ENCODE measurements around the gene ABCF1.
"Not testable (repeated sequence)": the region's sequence is repeated elsewhere in the genome, so short reads cannot be mapped to it uniquely, and the experiment has no call there.

Gene ABCF1

DNA sequence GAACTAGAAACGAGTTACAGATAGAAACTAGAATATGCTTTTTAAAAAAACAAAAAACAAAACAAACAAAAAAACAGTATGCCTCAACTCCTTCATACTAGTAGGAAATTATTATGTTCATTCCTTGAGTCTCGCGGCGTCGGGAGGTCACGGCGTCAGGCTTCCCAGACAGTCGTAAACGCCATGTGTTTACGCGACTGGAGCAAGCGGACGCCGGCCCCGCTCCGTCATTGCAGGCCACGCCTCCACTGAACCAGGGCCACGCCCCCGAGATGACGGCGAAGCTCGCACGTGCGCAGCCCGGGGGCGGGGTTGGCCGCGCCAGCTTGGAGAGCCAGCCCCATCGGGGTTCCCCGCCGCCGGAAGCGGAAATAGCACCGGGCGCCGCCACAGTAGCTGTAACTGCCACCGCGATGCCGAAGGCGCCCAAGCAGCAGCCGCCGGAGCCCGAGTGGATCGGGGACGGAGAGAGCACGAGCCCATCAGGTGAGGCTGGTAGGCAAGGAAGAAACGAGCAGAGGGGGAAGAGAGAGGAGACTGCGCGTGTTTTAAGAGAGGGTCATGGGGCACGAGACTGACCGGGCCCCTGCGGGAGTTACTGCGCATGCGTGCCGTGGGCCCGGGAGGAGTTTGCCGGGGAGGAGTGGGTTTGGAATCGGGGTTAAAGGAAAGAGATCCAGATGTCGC, at the start of gene ABCF1:
Gene ABCF1, plus strand, starts transcription at position 368 of the 687 bp plus-strand sequence. Its CDS starts 46 bp downstream, at position 414.
- in situ Hi-C loops (cut with MboI; ENCODE audit: low pct_unique_long_range_greater_than_20kb, low sequenced_read_pairs) = no loop called here
- DNase-seq = peak; percentile 98

- DNase-seq; in situ Hi-C loops (cut with MboI; ENCODE audit: low pct_unique_long_range_greater_than_20kb, low sequenced_read_pairs): not testable (repeated sequence)
Measured at GRCh38 chr6:30521952-30522351, 49.3 kb upstream of the ABCF1 start.

GRCh38 chr6:30526444-30526843, 44.8 kb upstream of the ABCF1 start:
- in situ Hi-C loops (cut with MboI; ENCODE audit: low pct_unique_long_range_greater_than_20kb, low sequenced_read_pairs) = not testable (repeated sequence)

DNA sequence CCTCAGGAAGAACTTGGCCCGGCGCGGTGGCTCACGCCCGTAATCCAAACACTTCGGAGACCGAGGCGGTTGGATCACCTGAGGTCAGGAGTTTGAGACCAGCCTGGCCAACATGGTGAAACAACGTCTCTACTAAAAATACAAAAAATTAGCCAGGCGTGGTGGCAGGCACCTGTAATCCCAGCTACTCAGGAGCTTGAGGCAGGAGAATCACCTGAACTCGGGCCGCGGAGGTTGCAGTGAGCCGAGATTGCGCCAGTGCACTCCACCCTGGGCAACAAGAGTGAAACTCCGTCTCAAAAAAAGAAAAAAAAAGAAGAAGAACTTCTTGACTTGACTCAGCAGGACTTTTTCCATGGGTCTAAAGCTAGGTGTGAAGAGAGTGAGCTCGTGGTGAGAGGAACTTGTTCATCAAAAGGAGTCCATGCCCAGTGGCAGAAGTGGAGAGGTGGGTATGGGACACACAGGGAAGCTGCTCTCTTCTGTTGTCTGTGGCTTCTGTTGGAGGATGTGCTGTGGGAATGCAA, 41.8 kb upstream of the ABCF1 start:
- in situ Hi-C loops (cut with MboI; ENCODE audit: low pct_unique_long_range_greater_than_20kb, low sequenced_read_pairs); DNase-seq: not testable (repeated sequence)

More at GRCh38 chr6:30526444-30526843, 44.8 kb upstream of the ABCF1 start:
- DNase-seq = not testable (repeated sequence)

DNA sequence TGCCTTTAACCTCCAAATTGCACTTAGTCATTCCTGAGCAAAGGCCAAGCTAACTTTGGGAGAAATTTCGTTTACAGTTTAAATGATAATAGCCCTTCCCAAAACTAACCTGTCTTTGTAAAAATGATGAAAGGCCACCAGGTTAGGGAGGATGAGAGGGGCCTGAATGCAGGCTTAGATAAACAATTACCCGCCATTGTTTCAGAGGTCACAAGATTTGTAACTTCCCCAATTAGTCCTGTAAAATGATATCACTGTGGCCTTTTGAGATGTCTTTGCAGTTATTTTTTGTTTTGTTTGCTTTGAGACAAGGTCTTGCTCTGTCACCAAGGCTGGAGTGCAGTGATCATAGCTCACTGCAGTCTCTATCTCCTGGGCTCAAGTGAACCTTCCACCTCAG, 41.2 kb upstream of the ABCF1 start:
- peak; percentile 63 for DNase-seq
- in situ Hi-C loops (cut with MboI; ENCODE audit: low pct_unique_long_range_greater_than_20kb, low sequenced_read_pairs) = no loop called here

GRCh38 chr6:30533460-30534294, 37.6 kb upstream of the ABCF1 start:
- in situ Hi-C loops (cut with MboI; ENCODE audit: low pct_unique_long_range_greater_than_20kb, low sequenced_read_pairs) = no loop called here
- no peak for DNase-seq

GRCh38 chr6:30537931-30538330, 33.3 kb upstream of the ABCF1 start:
- DNase-seq = no peak

GRCh38 chr6:30541515-30542403, 29.5 kb upstream of the ABCF1 start:
- DNase-seq = peak; percentile 93
- in situ Hi-C loops (cut with MboI; ENCODE audit: low pct_unique_long_range_greater_than_20kb, low sequenced_read_pairs) = no loop called here

More at GRCh38 chr6:30537931-30538330, 33.3 kb upstream of the ABCF1 start:
- in situ Hi-C loops (cut with MboI; ENCODE audit: low pct_unique_long_range_greater_than_20kb, low sequenced_read_pairs) = no loop called here

- in situ Hi-C loops (cut with MboI; ENCODE audit: low pct_unique_long_range_greater_than_20kb, low sequenced_read_pairs) = no loop called here
- DNase-seq = no peak
Measured at GRCh38 chr6:30542404-30542725, 28.9 kb upstream of the ABCF1 start.

DNA sequence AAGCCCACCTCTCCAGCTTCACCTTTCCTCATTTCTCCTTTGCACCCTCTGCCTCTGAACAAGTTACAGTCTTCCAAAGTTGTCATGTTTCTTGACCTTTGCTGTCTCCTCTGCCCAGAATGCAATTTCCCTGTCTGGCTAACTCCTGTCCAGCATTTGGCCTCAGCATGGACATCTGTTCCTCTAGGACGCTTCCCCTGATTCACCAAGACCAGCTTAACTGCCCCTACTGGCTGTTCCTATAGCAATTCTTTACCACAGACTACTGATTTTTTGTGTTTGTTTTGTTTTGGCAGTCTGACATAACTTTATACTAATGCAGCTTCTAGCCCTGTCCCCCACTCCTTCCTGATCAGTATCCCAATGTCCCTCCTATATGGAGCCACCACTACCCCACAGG, 28.3 kb upstream of the ABCF1 start:
- no peak for DNase-seq
- in situ Hi-C loops (cut with MboI; ENCODE audit: low pct_unique_long_range_greater_than_20kb, low sequenced_read_pairs) = no loop called here

- no peak for DNase-seq
- in situ Hi-C loops (cut with MboI; ENCODE audit: low pct_unique_long_range_greater_than_20kb, low sequenced_read_pairs) = no loop called here
Measured at GRCh38 chr6:30543821-30544220, 27.4 kb upstream of the ABCF1 start.

- in situ Hi-C loops (cut with MboI; ENCODE audit: low pct_unique_long_range_greater_than_20kb, low sequenced_read_pairs) = no loop called here
- DNase-seq = peak; percentile 68
Measured at GRCh38 chr6:30544666-30545272, 26.5 kb upstream of the ABCF1 start.

- in situ Hi-C loops (cut with MboI; ENCODE audit: low pct_unique_long_range_greater_than_20kb, low sequenced_read_pairs) = no loop called here
- DNase-seq = peak; percentile 32
Measured at GRCh38 chr6:30547454-30547853, 23.8 kb upstream of the ABCF1 start.

DNA sequence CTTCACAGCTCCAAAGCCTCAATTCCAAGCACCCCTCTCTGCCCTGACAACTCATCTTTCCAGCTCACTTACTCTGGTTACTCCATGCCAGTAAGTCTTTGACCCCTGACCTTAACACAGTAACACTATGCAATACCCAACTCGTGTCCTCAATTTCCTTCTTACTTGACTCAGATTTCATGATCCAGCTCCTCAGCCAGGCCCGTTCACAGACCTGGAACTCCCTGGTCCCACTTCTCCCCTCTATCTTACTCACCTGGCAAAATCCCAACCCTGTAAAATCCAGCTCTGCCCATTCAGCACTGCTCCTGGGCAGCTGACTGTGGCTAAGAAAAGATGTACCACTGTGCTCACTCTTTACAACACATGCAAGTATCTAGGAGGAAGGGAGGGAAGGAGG, 22.9 kb upstream of the ABCF1 start:
- in situ Hi-C loops (cut with MboI; ENCODE audit: low pct_unique_long_range_greater_than_20kb, low sequenced_read_pairs) = no loop called here
- DNase-seq = no peak

DNA sequence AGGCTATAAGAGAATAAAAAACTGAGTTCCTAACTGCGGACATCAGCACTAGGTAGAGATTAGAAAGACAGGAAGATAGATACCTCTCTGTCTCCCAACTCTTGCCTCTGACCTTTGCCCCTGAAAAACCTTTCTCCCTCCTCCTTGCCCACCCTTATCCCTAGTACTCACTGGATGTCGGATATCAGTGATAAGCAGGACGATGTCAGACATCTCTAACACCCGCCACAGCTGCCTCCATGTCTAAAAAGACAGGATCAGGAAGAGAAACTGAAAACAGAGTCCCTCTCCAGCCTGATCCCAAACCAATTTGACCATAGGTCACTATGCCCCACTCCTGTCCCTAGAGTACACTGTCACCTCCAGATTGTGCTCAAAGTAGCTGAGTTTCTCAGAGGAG, 16.8 kb upstream of the ABCF1 start:
- in situ Hi-C loops (cut with MboI; ENCODE audit: low pct_unique_long_range_greater_than_20kb, low sequenced_read_pairs) = no loop called here
- no peak for DNase-seq

DNA sequence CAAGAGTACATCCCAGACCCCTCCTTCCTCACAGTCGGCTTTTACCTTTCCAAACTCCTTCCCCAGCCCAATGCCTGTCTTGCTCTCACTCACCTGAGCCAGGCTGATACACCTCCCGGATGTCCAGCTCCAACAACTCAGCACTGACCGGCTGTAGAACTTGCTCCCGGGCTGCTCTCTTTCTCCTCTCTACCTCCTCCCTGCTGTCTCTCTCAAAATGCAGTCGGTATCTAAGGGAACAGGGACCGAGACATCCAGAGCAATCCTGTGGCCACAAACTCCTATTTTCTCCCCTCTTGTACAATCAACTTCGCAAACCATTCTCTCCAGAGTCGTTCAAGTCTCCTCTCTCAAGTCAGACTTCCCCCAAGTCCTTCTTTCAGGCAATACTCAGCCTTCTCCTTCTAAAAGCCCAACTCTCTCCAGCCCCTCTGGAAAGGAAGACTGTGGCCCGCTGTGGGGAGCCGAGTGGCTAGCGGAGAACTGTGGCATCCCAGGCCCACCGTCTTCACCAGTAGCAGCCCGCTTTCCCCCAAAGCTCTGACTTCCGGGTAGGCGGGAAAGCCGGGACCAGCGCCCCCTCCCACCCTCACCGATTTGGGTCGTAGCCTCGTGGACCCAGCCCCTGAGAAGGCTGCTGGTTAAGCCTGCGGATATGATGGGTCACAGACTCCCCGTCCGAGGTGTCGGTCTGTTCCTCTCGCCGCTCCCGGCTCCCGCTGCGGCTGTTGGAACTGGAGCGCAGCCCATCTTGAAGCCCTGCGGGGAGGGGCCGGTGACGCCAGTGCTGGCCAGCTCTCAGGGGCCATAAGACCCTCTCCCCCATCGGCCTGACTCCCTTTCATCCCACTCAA, 16.1 kb upstream of the ABCF1 start:
- in situ Hi-C loops (cut with MboI; ENCODE audit: low pct_unique_long_range_greater_than_20kb, low sequenced_read_pairs) = no loop called here
- peak; percentile 42 for DNase-seq

- DNase-seq = no peak
- in situ Hi-C loops (cut with MboI; ENCODE audit: low pct_unique_long_range_greater_than_20kb, low sequenced_read_pairs) = no loop called here
Measured at GRCh38 chr6:30555816-30556065, 15.5 kb upstream of the ABCF1 start.

Data from KBM-7 (cell line).